Measurements from ENCODE around the gene KRTAP9-1. TPM values are rescaled to one million over a fixed set of nuclear protein-coding genes. Genes with fewer than 3 reads are reported as not detected.

The KRTAP9-1 gene
- total RNA-seq, 4 donors from 2014 or later: not detected

DNA sequence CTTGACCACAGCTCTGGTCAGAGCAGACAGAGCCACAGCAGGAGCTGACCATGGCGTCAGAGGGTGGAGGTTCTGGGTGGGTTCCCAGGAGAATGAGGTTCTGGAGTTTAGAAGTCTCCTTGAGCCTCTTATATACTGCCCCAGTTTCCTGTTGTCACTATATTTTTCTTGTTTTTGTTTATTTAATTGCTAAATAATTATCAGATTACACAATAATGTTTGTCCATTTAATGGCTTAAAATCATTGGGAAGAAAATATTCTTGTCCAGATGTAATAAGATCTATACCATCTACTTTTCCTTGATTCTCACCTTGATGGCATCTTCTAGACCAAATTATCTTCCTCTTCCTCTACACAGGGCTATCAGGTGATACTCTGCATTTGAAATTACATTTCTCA, 21.6 kb upstream of the KRTAP9-1 start, which contains the start of gene KRTAP4-3:
TSS of gene KRTAP4-3 (minus strand) at position 101 of the 400 bp plus-strand sequence. CDS start at position 52, 49 bp downstream.
- Histone ChIP-seq H3K27me3 (no peaks in the 10 kb centered on the region), H3K9me3 (no peaks in the 10 kb centered on the region), H3K36me3 (no peaks in the 10 kb centered on the region), H3K4me3 (no peak within 1 kb of the TSS), H3K27ac (no peak within 1 kb of the TSS), H3K4me1 (no peaks in the 10 kb centered on the region)
- no peak for DNase-seq
- ATAC-seq: no peak
- intact Hi-C loops (cut with DNase I; ENCODE audit: low total_unique reads): no loop called here
- in situ Hi-C loops (cut with MboI; ENCODE audit: low sequenced_read_pairs in 4 of 4): loop anchor here in 1 of 4 donors (25.0 kb wide), 1 partner anchor 94 kb away; the partner anchor contains the start of genes KRTAP9-6 and KRTAP9-9
- no peak for TF ChIP-seq POLR2A (IDR thresholded peaks at IDR 0.05)
- TF ChIP-seq, protein P1, sequence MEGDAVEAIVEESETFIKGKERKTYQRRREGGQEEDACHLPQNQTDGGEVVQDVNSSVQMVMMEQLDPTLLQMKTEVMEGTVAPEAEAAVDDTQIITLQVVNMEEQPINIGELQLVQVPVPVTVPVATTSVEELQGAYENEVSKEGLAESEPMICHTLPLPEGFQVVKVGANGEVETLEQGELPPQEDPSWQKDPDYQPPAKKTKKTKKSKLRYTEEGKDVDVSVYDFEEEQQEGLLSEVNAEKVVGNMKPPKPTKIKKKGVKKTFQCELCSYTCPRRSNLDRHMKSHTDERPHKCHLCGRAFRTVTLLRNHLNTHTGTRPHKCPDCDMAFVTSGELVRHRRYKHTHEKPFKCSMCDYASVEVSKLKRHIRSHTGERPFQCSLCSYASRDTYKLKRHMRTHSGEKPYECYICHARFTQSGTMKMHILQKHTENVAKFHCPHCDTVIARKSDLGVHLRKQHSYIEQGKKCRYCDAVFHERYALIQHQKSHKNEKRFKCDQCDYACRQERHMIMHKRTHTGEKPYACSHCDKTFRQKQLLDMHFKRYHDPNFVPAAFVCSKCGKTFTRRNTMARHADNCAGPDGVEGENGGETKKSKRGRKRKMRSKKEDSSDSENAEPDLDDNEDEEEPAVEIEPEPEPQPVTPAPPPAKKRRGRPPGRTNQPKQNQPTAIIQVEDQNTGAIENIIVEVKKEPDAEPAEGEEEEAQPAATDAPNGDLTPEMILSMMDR (IDR thresholded peaks at IDR 0.05 in 4 of 5, conservative IDR thresholded peaks at IDR 0.05 in 1 of 5): no peak

DNA sequence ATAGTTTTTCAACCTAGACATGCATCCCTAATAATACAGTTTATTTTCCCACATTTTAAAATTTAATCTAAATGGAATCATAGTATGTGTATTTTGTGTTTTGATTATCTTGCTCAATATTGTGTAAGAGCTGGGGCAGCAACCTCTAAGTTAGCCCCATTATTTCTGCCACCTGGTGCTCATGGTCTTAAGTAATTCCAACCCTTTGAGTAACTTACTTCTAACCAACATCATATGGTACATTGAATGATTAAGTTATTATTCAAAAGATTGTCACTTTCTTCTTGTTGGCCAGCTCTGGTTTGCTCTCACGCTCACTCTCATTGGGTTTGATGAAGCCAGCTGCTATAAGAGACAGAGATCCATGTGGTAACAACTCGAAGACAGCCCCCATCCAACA, 17.8 kb upstream of the KRTAP9-1 start:
- Histone ChIP-seq H3K4me3 (no peak overlapping the region), H3K27me3 (no peaks in the 10 kb centered on the region), H3K9me3 (no peaks in the 10 kb centered on the region), H3K36me3 (no peaks in the 10 kb centered on the region), H3K4me1 (no peaks in the 10 kb centered on the region), H3K27ac (no peak overlapping the region)
- DNase-seq (no peak), ATAC-seq (no peak)
- in situ Hi-C loops (cut with MboI; ENCODE audit: low sequenced_read_pairs in 4 of 4): loop anchor here in 1 of 4 donors (25.0 kb wide), 1 partner anchor 90 kb away; the partner anchor contains the start of genes KRTAP9-6 and KRTAP9-9
- intact Hi-C loops (cut with DNase I; ENCODE audit: low total_unique reads): no loop called here
- TF ChIP-seq, protein P1 (IDR thresholded peaks at IDR 0.05 in 4 of 5, conservative IDR thresholded peaks at IDR 0.05 in 1 of 5): no peak
- TF ChIP-seq POLR2A (IDR thresholded peaks at IDR 0.05): no peak

DNA sequence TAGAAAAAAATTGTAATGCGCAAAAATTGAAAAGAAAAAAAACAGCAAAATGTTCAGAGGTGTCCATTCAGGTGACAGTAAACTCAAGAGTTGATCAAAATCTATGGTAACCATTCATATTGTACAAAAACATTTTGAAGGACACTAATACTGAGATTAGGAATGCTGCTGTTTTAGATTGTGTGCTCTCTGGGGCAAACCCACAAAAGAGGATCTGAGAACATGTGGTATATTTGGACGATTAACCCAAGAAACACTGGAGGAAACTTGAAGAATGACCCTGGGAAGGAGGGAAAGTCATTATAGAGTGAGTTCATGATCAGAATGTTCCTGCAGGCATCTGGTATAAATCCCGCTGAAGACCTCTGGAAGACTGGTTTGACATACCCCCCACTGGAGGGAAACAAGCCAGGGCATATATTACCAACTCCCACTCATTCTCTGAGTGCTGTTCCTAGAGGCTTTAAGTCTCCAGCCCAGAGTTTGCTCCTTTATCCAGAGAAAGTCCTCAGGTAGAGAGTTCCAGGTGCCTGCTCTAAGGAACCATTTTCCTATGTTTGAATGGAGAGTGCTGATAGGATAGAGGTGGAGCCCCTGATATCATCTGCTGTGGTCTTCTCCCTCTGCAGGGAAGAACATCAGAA, 12.8 kb upstream of the KRTAP9-1 start:
- H3K4me3 ChIP-seq: no peak overlapping the region
- H3K4me1 ChIP-seq: no peaks in the 10 kb centered on the region
- DNase-seq (no peak), ATAC-seq (no peak)
- no peaks in the 10 kb centered on the region for H3K36me3 ChIP-seq
- TF ChIP-seq, protein P1 (IDR thresholded peaks at IDR 0.05 in 4 of 5, conservative IDR thresholded peaks at IDR 0.05 in 1 of 5): no peak
- no peak for TF ChIP-seq POLR2A (IDR thresholded peaks at IDR 0.05)
- H3K27ac ChIP-seq: no peak overlapping the region
- H3K27me3 ChIP-seq: no peaks in the 10 kb centered on the region
- in situ Hi-C loops (cut with MboI; ENCODE audit: low sequenced_read_pairs in 4 of 4) (loop anchor here in 1 of 4 donors (25.0 kb wide), 1 partner anchor 90 kb away; the partner anchor contains the start of genes KRTAP4-7 and KRTAP4-8), intact Hi-C loops (cut with DNase I; ENCODE audit: low total_unique reads) (no loop called here)
- H3K9me3 ChIP-seq: no peaks in the 10 kb centered on the region

DNA sequence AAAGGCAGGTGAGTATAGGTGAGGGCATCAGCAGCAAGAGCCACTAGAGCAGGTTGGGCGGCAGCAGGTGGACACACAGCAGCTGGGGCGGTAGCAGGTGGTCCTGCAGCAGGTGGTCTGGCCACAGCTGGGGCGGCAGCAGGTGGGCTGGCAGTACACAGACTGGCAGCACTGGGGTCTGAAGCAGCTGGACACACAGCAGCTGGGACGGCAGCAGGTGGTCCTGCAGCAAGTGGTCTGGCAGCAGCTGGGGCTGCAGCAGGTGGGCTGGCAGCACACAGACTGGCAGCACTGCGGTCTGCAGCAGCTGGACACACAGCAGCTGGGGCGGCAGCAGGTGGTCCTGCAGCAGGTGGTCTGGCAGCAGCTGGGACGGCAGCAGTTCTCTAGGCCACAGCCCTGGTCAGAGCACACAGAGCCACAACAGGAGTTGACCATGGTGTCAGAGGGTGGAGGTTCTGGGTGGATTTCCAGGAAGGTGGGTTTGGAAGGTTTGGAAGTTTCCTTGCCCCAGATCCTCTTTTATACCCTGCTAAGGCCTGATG, 11.9 kb upstream of the KRTAP9-1 start, which contains the start of gene KRTAP4-2:
TSS of gene KRTAP4-2 (minus strand) at position 495 of the 545 bp plus-strand sequence. CDS start at position 438, 57 bp downstream.
- no peak within 1 kb of the TSS for H3K4me3 ChIP-seq
- intact Hi-C loops (cut with DNase I; ENCODE audit: low total_unique reads) (no loop called here), in situ Hi-C loops (cut with MboI; ENCODE audit: low sequenced_read_pairs in 4 of 4) (loop anchor here in 1 of 4 donors (25.0 kb wide), 1 partner anchor 90 kb away; the partner anchor contains the start of genes KRTAP4-7 and KRTAP4-8)
- H3K9me3 ChIP-seq: no peaks in the 10 kb centered on the region
- DNase-seq: no peak
- H3K36me3 ChIP-seq: no peaks in the 10 kb centered on the region
- H3K27ac ChIP-seq: no peak within 1 kb of the TSS
- H3K4me1 ChIP-seq: no peaks in the 10 kb centered on the region
- ATAC-seq: no peak
- no peak for TF ChIP-seq POLR2A (IDR thresholded peaks at IDR 0.05)
- TF ChIP-seq, protein P1 (IDR thresholded peaks at IDR 0.05 in 4 of 5, conservative IDR thresholded peaks at IDR 0.05 in 1 of 5): no peak
- no peaks in the 10 kb centered on the region for H3K27me3 ChIP-seq
